Nucleus accumbens (tissue), 56 donors: ENCODE measurements around the gene NTM.

ENCODE experiments used
- DNase-seq, 56 donors: peaks; one replicate each; lab custom pipeline; 2025; lab: John Stamatoyannopoulos, UW

The NTM gene

GRCh38 chr11:131917634-131918384 is 547.4 kb downstream of the NTM start:
- DNase-seq: no peak

- DNase-seq: no peak
These were observed 548.2 kb downstream of the NTM start for GRCh38 chr11:131918663-131919062.

- DNase-seq: no peak
These were observed 551.8 kb downstream of the NTM start for GRCh38 chr11:131922220-131922619.

DNA sequence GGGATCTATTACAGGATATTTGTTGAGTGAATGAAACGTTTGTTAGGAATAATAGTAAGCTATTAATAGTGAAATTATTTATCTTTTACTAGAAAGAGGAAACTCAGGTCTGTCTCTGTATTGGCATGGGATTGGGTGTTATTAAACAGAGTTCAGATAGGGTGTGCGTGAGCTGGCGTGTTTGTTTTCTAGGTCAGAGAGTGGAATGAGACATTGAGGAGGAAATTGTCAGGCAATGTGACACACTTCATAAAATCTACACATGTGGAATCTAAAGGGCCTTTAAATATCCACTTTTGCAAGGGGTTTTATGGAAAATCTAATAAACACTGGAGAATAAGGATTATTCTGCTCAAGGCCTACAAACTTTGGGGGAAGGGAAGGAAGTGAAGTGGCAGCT is 552.9 kb downstream of the NTM start:
- no peak for DNase-seq

GRCh38 chr11:131924001-131924400 is 553.6 kb downstream of the NTM start:
- DNase-seq: no peak

GRCh38 chr11:131924457-131925201 is 554.2 kb downstream of the NTM start:
- DNase-seq: no peak

DNA sequence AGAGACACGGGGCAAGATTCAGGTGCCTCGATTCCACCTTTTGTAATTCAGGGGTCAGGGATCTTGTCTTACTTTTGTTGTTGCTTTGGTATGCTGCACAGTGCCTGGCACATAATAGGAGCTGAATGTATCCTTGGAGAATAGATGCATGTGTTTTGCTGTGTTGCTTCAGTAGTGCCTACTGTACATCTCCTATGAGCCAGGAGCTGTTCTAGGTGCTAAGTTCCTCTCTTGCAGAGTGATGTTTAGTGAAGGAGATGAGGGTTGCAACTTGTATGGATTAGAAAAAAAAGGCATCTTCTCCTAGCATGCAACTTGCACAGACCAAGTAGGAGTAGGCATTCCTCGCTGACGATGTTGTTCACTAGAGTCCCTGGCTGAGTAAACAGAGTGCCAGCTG is 555.4 kb downstream of the NTM start:
- no peak for DNase-seq

GRCh38 chr11:131928992-131929391 is 558.6 kb downstream of the NTM start:
- peak in 5 of 56 donors; percentile 8 to 27 (median 20) for DNase-seq

GRCh38 chr11:131932584-131933325 is 562.3 kb downstream of the NTM start:
- DNase-seq: peak in 33 of 56 donors; percentile 8 to 72 (median 37)

DNA sequence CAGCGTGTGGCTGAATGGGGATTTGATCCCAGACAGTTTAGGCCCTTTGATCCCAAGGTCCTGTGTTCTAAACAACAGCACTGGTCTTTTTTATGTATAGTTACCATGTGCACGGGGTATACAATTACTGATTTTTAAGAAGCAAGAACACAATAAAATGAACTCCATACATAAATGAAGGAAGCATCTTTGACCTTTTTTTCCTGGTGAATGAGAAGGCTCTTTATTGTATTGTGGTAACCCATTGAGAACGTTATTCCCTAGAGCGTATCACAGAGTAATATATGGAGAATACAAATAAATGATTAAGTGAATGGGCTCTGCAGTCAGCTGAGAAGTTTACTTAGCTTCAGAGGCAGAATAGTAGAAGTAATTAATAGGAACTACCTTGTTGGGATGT is 563.6 kb downstream of the NTM start:
- no peak for DNase-seq

- DNase-seq: peak in 26 of 56 donors; percentile 12 to 58 (median 30)
These were observed 567.9 kb downstream of the NTM start for GRCh38 chr11:131938351-131938751.

GRCh38 chr11:131940126-131940525 is 569.7 kb downstream of the NTM start:
- DNase-seq: no peak

GRCh38 chr11:131942878-131943277 is 572.5 kb downstream of the NTM start:
- DNase-seq: no peak

- DNase-seq: peak in 1 of 56 donors; percentile 8
These were observed 572.9 kb downstream of the NTM start for GRCh38 chr11:131943295-131943694.

DNA sequence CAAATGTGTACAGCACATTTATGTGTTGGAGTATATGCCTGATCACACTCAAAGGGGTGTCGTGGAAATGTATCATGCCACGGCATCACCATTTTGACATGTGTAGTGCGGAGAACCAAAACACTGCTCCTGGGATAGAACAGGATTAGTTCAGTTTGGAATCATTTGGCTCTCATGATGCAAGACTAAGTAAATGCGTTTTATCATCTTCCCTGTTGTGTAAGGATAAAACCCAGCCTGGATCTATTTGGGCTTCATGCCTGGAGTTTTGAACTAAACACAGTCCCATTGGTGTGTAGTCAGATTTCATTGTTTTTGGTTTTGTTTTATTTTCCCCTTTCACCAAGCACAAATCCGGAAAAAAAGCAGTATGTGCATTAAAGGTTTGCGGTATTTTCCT is 574.3 kb downstream of the NTM start:
- DNase-seq: no peak

GRCh38 chr11:131945706-131946105 is 575.3 kb downstream of the NTM start:
- DNase-seq: no peak

DNA sequence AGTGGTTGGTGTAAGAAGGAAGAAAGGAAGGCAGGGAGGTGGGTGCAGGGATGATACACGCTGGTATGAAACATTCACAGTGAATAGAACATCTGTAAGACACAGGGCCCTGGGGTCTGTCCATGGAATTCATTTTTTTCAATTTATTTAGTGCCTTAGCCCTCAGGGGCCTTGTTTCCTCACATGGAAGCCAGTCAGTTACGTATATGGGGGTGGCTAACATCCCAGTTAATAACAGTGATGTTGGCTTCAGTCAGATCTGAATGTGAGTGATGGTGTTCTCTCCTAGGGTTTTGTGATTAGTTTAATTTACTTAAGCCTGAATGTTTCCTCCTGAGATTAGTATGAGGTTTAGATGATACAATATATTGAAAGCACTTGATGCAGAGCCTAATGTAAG is 577.1 kb downstream of the NTM start:
- DNase-seq: no peak

DNA sequence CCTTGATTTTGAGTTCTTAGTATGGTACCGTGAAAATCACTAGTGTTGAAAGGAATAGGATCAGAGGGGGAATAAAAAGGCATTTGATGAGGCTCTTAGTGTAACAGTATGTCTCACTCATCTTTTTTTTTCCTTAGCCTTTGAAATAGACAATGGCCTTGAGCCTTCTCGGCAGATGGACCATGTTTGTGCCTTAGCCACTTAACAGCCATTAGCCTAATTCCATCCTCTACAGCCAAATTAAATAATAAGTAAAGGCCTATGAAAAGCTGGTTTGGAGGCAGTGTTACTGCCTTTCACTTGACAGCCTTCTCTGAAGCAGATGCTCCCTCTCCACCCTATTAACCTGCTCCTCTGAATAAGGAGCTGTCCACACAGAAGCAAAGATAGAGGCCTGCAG is 580.7 kb downstream of the NTM start:
- DNase-seq: no peak

- DNase-seq: no peak
These were observed 583.7 kb downstream of the NTM start for GRCh38 chr11:131954146-131954545.

GRCh38 chr11:131955904-131956303 is 585.5 kb downstream of the NTM start:
- no peak for DNase-seq

DNA sequence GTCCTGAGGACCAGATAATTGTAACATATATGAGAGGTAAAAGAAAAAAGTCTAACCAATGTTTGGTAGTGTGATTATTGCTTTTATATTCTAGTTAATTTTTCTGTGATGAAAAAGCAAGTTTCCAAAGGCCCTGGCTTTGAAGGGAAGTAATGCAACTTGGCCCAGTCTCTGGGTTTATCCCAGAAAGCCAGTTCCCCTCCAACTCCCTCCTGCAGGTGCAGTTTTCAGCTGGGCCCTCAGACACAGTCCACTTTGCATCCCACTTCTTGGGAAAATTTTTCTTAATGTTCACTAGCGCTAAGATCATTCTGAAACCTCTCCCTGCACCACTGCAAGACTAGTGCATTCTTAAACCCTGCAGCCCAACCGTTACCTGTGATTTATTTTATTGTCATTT is 586.8 kb downstream of the NTM start:
- DNase-seq: no peak
